Fibroblast of peridontal ligament (primary cell): ENCODE data around the gene KCNIP1.
"Not testable (repeated sequence)": the region's sequence is repeated elsewhere in the genome, so short reads cannot be mapped to it uniquely, and the experiment has no call there.

Experiments used
- DNase-seq: peaks from one replicate; pipeline ENCODE4 v3.0.0-alpha.2; 2010; ENCODE audit errors: extremely low read depth

Gene KCNIP1

DNA sequence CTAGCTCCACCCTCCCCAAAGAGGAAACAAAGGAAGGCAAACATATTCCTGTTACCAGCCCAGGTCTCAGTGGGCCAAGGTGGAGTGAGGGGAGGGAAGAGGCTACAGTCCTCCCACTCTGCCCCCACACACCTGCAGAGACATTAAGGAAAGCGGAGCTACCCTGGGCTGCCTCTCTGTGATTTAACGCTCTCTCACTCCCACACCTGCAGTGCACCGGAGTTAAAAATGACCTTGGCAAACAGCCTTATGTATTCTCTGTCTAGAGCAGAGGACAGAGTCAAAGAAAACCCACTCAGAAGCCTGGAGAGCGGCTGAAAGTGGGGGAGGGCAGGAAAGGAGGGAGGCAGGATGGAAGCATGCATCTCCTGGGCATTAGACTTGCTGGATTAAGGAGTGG is 32.7 kb downstream of the KCNIP1 start:
- DNase-seq, result no peak

DNA sequence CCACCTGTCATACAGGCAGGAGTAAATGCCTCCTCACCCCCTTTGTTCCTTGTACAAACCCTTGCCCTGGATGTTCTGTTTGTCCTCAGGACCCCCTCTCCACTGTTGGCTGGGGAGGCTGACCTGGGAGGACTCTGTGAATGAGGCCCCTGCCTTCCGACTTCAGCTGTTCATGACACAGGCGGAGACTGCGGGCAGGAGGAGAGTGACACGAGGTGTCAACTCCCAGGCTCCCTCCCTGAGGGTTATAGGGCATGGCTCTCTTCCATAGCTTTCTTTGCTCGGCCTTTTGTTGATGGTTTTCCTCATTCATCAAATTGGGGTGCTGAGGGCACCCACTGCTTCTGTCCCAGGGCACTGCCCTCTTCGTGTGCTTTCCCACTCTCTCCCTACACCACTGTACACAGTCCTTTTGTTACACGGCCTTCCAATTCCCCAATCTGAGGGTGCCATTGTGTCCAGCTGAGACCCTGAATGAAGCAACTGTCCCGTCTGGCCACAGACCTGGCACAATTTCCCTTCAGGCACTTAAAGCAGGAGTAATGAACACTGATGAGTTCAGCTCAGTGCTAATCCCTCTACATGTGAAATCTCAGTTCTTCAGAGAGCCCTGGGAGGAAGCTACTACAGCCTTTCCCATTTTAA is 33.8 kb downstream of the KCNIP1 start:
- no peak for DNase-seq

- DNase-seq, result no peak
Measured at GRCh38 chr5:170538096-170538465, 34.3 kb downstream of the KCNIP1 start.

DNA sequence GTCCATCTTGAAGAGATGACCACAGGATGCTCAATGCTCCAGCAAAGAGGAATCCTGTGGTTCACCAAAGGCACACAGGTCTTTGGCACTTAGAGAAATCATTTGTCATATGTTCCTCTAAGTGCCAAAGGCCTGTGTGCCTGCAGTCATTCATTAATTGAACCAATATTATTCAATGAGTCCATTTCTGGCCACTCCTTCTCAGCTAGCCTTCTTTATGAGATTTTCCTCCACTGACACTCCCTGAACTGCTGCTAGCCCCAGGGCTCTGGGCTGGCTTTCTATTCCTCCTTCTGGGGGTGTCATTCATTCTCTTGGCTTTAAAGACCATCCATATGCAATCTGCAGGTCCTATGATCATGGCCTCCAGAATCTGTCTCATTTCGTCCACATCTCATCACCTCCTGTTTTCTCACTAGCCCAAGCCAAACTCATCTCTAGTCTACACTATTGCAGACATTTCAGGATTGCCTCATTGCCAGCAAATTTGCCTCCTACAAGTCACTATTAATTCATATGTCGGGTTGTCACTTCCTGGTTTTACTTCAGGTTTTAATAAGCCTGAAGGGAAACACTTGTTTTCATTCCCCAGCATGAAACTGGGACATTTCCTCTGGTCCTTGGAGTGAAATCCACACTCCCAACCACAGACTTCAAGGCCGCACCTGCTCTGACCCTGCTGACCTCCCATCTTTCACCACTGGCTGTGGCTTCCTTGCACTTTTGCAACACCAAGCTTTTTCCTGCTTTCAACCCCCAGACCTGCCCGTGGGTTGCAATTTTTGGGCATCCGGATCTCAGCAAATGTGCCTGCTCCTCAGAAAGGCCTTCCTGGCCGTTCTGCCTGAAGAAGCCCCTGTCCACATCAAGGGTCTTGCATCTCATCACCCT is 35.1 kb downstream of the KCNIP1 start:
- DNase-seq, result no peak

GRCh38 chr5:170540271-170540670 is 36.5 kb downstream of the KCNIP1 start:
- no peak for DNase-seq

DNA sequence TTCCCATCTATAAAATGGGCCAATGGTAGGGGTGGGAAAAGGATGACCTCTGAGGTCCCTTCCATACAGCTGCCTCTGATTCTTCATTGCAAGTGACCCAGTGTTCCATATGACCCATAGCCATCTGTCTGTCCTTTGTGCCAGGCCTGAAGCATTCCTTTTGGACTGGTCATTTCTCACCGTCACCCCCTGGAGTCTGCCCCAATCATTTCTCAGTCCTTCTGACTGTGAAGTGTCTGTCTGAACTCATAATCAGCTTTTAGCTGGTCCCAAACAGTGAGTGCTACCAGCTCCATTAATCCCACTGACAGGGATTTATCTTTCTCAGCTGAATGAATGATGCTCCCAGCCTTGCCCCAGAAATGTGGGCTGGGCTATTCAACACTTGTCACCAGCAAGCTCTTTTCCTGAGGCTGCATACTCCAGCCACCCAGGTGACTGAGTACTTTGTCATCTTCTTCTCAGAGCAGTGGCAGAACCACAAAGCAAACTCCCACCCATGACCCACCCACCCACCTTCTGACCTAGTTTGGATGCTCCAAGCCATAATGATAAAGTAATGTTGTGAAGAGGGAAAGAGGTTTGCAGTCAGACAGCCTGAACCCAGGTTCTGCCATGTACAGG is 37.4 kb downstream of the KCNIP1 start:
- DNase-seq, result no peak

DNA sequence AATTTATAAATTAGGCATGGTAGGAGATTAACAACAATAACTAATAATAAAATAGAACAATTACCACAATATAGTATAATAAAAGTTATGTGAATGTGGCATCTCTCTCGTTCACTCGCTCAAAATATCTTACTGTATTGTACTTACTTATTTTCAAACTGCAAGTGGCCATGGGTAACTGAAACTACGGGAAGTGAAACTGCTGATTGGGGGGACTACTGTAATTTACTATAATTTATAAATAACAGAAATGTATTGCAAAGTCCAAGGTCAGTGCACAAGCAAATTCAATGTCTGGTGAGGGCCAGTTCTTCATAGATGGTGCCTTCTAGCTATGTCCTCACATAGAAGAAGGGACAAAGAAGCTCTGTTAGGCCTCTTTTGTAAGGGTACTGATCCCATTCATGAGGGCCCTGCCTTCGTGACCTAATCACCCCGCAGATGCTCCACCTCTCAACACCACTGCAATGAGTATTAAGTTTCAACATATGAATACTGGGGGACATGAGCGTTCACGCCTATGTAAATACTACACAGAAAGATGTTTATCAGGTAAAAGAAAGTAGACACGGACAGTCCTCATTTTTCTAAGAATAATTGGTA is 39.0 kb downstream of the KCNIP1 start:
- no peak for DNase-seq

DNA sequence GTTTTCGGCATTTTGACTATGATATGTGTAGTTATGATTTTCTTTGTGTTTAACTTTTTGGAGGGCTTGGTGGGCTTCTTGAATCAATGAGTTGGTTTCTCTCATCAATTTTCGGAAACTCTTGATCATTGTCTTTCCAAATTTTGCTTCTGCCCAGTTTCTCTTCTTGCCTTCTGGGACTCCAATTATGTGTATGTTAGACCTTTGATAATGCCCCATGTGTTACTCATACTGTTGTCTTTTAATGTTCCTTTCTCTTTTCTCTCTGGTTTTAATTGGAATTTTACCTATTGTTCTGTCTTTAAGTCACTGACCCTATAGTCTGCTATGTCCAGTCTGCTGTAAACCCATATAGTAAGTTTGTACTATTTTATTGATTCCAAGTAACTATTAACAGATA is 41.5 kb downstream of the KCNIP1 start:
- no peak for DNase-seq

GRCh38 chr5:170545811-170546210 is 42.0 kb downstream of the KCNIP1 start:
- DNase-seq, result no peak

- DNase-seq, result no peak
Measured at GRCh38 chr5:170546282-170546681, 42.5 kb downstream of the KCNIP1 start.

DNA sequence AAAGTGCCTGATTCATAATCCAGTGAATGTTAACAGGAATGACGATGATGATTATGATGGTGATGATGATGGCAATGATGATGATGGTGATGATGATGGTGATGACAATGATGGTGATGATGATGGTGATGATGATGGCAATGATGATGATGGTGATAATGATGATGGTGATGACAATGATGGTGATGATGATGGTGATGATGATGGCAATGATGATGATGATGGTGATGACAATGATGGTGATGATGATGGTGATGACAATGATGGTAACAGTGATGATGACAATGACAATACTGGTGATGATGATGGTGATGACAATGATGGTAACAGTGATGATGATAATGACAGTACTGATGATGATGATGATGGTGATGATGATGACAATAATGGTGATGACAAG is 46.6 kb downstream of the KCNIP1 start:
- DNase-seq, result not testable (repeated sequence)

GRCh38 chr5:170551076-170551475 is 47.3 kb downstream of the KCNIP1 start:
- DNase-seq, result no peak

DNA sequence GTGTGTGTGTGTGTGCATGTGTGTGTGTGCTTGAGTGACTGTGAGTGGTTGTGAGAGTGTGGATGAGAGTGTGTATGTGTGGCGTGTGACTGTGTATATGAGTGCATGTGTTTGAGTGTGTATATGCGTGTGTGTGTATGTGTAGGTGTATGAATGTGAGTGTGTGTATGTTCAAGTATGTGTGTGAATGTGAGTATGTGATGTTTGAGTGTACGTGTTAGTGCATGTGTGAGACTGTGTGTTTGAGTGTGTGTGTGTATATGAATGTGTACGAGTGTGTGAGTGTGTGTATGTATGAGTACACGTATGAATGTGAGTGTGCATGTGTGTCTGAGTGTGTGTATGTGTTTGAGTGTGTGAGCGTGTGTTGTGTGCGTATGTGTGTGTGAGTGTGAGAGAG is 47.8 kb downstream of the KCNIP1 start:
- no peak for DNase-seq

DNA sequence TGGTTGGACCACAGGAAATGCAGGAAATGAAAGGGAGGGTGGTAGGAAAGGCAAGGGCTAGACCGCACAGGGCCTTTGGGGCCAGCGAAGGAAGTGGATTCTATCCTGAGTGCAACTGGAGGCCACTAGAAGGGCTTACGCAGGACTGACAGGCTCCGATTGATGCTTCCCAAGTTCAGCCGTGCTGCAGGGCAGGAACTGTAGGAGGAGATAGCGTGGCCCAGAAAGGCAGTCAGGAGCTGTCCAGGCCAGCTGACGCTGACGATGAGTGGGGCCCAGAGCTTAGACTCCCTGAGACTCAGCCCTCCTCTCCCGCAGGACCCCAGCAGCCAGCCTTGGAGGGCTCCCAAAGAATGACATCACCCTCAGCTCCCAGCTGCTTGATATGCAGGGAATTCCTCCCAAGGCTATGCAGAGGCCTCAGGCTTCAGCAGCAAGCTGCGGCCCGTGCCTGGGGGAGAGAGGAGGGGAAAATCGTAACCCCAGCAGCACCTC is 48.8 kb downstream of the KCNIP1 start:
- DNase-seq, result peak; percentile 45

GRCh38 chr5:170553218-170553617 is 49.4 kb downstream of the KCNIP1 start:
- DNase-seq, result no peak

DNA sequence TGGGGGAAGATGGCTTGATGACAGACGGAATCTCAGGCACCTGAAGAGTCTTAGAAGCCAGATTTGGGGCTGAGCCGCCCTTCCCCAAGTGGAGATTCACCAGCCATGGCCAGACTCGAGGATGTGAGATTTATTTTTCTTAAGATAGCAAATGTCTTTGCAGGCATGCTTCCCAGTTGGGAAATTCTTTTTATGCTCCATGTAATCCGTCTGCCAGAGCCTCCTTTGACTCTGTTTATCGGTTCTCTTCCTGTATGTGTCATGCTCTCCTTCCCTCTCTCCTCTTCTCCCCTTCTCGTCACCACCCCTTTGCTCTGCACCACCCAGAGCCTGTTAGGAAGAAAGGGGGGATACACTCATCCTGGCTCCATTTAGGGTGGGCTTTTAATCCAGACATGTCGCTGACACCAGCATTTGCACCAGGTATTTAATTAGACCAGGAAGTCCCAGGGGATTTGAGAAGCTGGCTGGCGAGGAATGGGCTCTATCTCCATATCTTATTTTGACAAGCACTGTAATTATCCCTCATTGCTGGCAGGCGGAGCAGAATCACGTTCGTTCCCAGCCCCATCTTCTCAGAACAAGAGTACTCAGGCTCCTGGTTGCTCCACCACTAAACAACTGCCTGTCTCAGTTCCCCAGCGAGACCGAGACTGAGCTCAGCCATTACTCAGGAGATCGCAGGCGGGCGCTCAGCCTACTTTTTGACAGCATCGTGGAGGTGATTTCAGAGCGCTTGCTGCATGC is 50.9 kb downstream of the KCNIP1 start:
- no peak for DNase-seq

DNA sequence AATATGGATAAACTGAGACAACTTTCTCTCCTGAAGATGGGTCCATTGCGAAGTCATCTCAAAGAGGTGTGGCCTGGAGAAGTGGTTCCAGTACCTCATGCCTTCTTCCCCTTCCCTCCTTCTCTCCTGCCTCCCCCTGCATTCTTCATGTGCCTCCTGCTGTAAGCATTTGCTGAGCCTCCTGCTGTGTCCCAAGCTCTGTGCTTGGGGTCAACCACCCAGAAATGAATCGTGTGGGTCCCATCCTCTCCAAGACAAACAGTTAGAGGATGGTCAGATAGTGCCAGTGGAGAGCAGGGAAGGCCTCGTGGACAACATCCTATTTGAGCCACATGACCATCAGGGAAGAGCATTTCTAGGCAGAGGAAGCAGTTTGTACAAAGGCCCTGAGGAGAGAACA is 53.5 kb downstream of the KCNIP1 start:
- no peak for DNase-seq

DNA sequence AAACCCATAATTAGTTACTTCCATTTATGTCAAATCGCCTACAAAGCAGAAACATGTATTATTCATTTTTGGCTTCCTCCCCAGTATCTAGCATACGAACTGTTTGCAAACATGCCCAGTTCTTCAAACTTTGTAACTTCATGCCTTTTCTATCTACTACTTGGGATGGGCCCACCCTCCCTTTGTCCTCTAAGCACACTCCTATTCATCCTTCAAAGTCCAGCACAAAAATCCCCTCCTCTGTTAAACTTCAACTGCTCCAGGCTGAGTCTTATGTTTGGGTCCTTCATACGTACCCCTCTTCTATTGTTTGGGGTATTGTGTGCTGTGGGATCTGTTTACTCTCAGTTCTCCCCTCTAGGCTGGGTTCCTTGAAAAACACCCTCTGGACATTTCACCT is 55.5 kb downstream of the KCNIP1 start:
- DNase-seq, result no peak

GRCh38 chr5:170560938-170561337 is 57.1 kb downstream of the KCNIP1 start:
- DNase-seq, result no peak

- no peak for DNase-seq
Measured at GRCh38 chr5:170562166-170562874, 58.5 kb downstream of the KCNIP1 start.

GRCh38 chr5:170562875-170563228 is 59.0 kb downstream of the KCNIP1 start:
- no peak for DNase-seq
